GM12801 (cell line): ENCODE measurements around the gene GPATCH2.

ENCODE experiments used
- TF ChIP-seq, protein P1 (sequence below): IDR thresholded peaks from one replicate; pipeline ENCODE4 v1.5.1; 2011; ENCODE audit warnings: control low read depth; ENCODE audit not compliant: insufficient read length; ENCODE audit errors: extremely low read depth

Gene GPATCH2

DNA sequence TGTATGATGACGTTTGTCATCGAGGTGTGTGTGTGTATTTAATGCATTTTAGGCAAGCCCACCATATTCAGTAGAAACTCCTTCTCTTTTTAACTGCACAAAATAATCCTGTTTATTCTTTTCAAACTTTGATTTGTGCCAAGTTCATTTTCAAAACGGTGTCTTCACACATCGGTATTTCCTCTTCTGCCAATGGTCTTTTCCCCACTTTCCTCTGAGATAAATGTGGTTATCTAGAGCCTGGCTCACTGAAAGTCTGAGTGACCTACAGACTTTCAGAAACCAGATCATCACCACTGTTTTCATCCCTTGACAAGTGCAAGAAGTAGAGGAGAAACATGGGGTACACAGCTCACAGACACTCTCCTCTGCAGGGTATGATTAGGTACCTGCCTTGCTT is 69.4 kb downstream of the GPATCH2 start:
- TF ChIP-seq, protein P1, sequence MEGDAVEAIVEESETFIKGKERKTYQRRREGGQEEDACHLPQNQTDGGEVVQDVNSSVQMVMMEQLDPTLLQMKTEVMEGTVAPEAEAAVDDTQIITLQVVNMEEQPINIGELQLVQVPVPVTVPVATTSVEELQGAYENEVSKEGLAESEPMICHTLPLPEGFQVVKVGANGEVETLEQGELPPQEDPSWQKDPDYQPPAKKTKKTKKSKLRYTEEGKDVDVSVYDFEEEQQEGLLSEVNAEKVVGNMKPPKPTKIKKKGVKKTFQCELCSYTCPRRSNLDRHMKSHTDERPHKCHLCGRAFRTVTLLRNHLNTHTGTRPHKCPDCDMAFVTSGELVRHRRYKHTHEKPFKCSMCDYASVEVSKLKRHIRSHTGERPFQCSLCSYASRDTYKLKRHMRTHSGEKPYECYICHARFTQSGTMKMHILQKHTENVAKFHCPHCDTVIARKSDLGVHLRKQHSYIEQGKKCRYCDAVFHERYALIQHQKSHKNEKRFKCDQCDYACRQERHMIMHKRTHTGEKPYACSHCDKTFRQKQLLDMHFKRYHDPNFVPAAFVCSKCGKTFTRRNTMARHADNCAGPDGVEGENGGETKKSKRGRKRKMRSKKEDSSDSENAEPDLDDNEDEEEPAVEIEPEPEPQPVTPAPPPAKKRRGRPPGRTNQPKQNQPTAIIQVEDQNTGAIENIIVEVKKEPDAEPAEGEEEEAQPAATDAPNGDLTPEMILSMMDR: no peak

DNA sequence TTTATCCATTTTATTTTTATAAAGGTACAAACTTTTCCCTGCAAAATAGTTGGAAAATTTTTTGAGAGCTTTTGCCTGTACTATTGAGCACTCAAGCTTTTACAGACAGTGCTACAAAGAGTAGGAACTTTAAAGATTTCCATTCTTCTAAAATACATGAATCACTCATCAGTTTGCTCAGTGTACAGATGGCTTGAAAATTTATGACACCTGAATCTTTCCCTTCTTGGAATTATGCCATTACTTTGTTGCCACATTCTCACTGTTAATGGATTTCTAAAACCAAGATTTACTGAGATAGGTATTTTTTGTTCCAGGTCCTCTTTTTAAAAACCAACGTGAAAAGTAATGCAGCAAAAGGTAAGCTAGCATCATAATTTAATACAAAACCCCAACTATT is 76.0 kb downstream of the GPATCH2 start:
- TF ChIP-seq, protein P1: no peak

DNA sequence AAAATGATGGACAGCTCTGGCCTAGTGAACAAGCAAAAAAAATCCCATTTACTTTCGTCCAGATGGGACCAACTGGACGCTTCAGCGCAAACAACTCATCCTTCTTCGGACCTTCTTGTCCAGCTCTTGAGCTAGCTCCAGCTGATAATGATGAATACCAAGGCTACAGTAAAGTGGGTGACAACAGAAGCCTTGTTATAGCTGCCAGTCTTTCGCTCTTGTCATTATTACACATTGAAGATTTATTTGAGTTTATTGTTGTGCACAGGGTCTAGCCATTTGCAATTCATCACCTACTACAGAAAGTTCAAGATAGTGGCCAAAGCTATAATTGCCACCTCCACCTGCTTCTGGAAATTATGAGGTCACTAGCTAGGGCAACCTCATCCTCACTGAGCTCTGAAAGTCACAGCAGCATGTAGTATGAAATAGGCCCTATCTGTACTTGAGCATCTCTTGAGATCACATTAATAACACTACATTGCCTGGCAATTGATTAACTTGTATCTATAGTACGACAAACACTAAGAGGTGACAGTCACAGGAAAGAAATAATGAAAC is 76.9 kb downstream of the GPATCH2 start:
- TF ChIP-seq, protein P1: no peak

DNA sequence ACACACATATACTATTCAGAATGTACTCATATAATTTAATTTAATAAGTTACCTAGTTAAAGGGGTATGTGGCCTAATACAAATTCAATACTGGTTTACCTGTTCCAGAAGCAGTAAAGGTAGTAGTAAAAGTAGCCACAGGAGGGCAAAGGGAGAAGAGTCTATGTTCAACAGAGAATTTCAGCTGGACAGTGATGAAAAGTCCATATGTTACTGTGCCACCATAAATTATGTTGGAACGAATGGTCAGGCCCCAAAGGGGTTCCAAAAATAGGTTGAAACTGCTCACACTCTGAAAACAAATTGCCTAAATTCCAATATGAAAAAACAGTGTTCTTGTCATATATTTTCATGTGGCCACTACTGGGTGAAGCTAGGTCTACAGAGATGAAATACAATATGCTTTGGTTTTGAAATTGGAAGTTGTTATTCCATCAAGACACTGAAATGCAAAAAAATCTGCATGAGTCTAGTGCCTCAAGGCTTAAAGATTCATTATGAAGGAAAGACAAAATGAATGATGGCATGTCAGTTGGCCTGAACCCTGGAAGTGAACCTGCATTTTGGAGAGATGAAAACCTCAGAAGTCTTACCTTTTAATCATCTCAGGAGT is 78.4 kb downstream of the GPATCH2 start:
- TF ChIP-seq, protein P1: no peak

DNA sequence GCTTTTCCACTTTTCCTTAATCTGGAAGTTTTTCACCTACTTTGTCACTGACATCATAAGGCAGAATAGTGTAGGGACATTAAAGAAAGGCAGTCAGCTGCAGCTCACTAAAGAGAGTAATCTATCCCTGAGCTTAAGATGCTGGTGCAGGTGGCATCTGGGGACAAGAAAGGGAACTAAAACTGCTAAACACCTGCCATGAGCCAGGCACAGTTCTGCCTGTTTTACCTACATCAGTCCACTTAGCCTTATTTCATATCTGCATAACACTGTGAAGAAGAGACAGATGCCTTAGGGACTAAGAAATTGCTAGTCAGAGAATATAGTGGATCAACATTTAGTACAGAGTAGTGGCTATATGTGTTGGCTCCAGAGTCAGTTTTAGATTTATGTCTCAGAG is 88.1 kb downstream of the GPATCH2 start:
- TF ChIP-seq, protein P1: no peak

DNA sequence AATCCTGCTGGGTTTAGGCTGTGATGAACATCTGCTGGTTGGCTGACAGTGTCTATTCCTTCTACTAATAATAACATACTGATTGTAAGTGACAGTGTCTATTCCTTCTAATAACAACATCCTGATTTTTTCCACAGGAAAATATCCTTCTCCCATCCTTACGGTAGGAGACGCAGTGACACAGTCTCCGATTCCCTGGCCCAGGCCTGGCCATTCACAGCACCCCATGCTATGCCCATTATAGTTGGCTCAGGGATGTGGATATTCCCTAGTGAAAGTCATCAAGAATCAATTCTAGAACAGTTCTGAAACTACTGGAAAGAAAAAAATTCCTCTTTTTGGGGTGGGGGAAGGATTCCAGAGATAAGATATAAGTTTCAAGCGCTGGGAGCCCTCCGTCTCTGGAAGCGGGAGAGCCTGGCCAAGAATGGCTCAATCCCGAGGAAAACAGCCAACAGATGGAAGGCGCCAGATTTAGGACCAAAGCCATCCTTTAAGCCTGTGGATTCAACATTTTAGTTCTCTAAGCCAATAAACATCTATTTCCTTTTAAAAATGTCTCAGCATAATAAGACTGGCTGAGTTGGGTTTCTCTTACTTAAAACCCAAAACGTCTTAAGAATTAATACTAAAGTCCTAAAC is 88.6 kb downstream of the GPATCH2 start:
- TF ChIP-seq, protein P1: no peak

DNA sequence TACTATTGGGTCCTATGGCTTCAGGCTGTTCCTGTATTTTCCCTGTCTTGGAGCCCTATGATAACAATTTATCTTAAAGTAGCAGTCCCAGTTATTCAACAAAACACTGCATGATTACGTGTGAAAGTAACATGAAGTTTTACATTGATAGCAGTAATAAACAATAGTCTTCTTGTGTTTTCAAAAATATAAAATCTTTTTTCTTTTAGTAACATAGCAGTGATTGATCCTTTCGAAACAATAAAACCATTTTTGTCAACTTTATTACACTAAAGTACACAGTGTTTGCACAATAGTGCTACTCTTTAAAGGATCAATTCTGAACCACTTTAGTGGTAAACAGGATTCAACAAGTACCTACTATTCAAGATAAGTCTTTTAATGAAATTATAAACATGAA is 90.6 kb downstream of the GPATCH2 start:
- TF ChIP-seq, protein P1: no peak
